Esophagus squamous epithelium (tissue), 4 donors: ENCODE measurements around the gene KRTAP12-3.

Experiments
- CTCF ChIP-seq, 6 experiments: fragments of 450-650 bp in 4 of 6; fragments of 200-600 bp in 2 of 6; sonication (generic) in 2 of 6; IDR thresholded peaks; one replicate each; pipeline ENCODE4 v1.5.1; 2016 to 2019; ENCODE audit warnings: antibody characterized with exemption in 6 of 6, mild to moderate bottlenecking in 4 of 6, moderate library complexity in 4 of 6
- POLR2A ChIP-seq, 4 donors: fragments of 450-650 bp; IDR thresholded peaks; one replicate each; pipeline ENCODE4 v1.6.1; 2017; ENCODE audit warnings: antibody characterized with exemption in 4 of 4, mild to moderate bottlenecking in 4 of 4, moderate library complexity in 3 of 4

- TF ChIP-seq POLR2A (IDR thresholded peaks at IDR 0.05) (no peak), CTCF (IDR thresholded peaks at IDR 0.05) (no peak)
These were observed 24.9 kb downstream of the KRTAP12-3 start for GRCh38 chr21:44682580-44683151.
